Uterus (tissue), 2 donors: ENCODE results near the gene HOXA1.

Experiments
- CTCF ChIP-seq, 4 experiments: fragments of 200-600 bp in 2 of 4; fragments of 450-650 bp in 2 of 4; sonication (generic) in 2 of 4; IDR thresholded peaks; one replicate each; pipeline ENCODE4 v1.5.1; 2016 to 2019; ENCODE audit warnings: antibody characterized with exemption in 4 of 4, mild to moderate bottlenecking in 2 of 4, moderate library complexity in 1 of 4
- POLR2A ChIP-seq, 2 donors: fragments of 450-650 bp; IDR thresholded peaks; one replicate each; pipeline ENCODE4 v1.6.1; 2016; ENCODE audit warnings: antibody characterized with exemption in 2 of 2, mild to moderate bottlenecking in 1 of 2, moderate library complexity in 1 of 2

GRCh38 chr7:27109466-27110185 lies 13.8 kb upstream of the HOXA1 start:
- no peak for TF ChIP-seq CTCF (IDR thresholded peaks at IDR 0.05)
- TF ChIP-seq POLR2A (IDR thresholded peaks at IDR 0.05) = no peak
